Measurements from ENCODE around the gene ILKAP. TPM values are rescaled to one million over a fixed set of nuclear protein-coding genes. Genes with fewer than 3 reads are reported as not detected.
A peak's percentile ranks its signal among the peaks of the same experiment; 100 is the strongest.

Gene ILKAP
- total RNA-seq, 1 experiment from 2014 or later, result 41.5 TPM

DNA sequence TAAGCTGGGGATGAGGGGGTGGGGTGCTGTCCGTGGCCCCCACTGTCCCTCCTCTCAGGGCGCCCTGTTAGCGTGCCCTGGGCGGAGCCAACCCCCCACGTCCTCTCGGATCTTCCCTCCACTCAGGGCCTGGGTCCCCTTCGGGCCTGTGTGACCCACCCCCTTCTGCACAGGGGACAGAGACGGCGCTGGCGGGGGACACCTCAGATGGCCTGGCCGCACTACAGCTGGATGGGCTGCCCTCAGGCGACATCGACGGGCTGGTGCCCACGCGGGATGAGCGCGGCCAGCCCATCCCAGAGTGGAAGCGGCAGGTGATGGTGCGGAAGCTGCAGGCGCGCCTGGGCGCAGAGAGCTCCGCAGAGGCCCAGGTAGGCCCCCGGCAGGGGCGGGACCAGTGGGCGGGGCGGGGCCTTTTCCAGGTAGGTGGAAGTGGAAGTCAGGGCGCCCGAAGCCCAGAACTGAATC lies 74.9 kb downstream of the ILKAP start:
- H4K8ac ChIP-seq (replicated peaks; ENCODE audit: insufficient read length, low read depth, low read length), result no peak overlapping the region
- H3K4me1 Mint-ChIP-seq, result no peaks in the 10 kb centered on the region
- DNase-seq, result peak; percentile 82
- no peak overlapping the region for H4K91ac ChIP-seq (ENCODE audit: insufficient read length, low read depth, low read length)
- H3K23ac ChIP-seq (ENCODE audit: insufficient read length, low read depth, low read length), result no peak overlapping the region
- H3K79me1 ChIP-seq (ENCODE audit: insufficient read depth, low read depth, low read length, poor library complexity, severe bottlenecking), result no peaks in the 10 kb centered on the region
- TF ChIP-seq, protein P1, sequence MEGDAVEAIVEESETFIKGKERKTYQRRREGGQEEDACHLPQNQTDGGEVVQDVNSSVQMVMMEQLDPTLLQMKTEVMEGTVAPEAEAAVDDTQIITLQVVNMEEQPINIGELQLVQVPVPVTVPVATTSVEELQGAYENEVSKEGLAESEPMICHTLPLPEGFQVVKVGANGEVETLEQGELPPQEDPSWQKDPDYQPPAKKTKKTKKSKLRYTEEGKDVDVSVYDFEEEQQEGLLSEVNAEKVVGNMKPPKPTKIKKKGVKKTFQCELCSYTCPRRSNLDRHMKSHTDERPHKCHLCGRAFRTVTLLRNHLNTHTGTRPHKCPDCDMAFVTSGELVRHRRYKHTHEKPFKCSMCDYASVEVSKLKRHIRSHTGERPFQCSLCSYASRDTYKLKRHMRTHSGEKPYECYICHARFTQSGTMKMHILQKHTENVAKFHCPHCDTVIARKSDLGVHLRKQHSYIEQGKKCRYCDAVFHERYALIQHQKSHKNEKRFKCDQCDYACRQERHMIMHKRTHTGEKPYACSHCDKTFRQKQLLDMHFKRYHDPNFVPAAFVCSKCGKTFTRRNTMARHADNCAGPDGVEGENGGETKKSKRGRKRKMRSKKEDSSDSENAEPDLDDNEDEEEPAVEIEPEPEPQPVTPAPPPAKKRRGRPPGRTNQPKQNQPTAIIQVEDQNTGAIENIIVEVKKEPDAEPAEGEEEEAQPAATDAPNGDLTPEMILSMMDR (conservative IDR thresholded peaks at IDR 0.05), result no peak
- H3K27me3 ChIP-seq (ENCODE audit: insufficient read depth, low read length), result no peaks in the 10 kb centered on the region
- H2AK5ac ChIP-seq (ENCODE audit: insufficient read length, low read length), result no peak overlapping the region
- no peaks in the 10 kb centered on the region for H3K23me2 ChIP-seq (ENCODE audit: insufficient read length, low read depth, low read length, poor library complexity, severe bottlenecking)
- H3K4me2 ChIP-seq (ENCODE audit: insufficient read depth, insufficient read length, low read length), result no peak overlapping the region
- H2BK12ac ChIP-seq (ENCODE audit: insufficient read length, low read depth, low read length), result no peak overlapping the region
- H3K4ac ChIP-seq (ENCODE audit: low read depth, low read length), result no peak overlapping the region
- H4K20me1 ChIP-seq (ENCODE audit: control insufficient read depth, insufficient read depth, insufficient read length), result no peaks in the 10 kb centered on the region
- H3K79me2 ChIP-seq (ENCODE audit: insufficient read depth, low read length), result no peaks in the 10 kb centered on the region
- H3K18ac ChIP-seq (ENCODE audit: insufficient read length, low read depth, low read length), result no peak overlapping the region
- H3K9me3 Mint-ChIP-seq, result no peaks in the 10 kb centered on the region; a peak in 1 of 5 replicates
- H3K4me1 ChIP-seq (ENCODE audit: insufficient read depth, low read length), result no peaks in the 10 kb centered on the region
- H4K5ac ChIP-seq (ENCODE audit: insufficient read length, low read depth, low read length), result no peak overlapping the region
- H3K56ac ChIP-seq (ENCODE audit: insufficient read length, low read depth, low read length), result no peak overlapping the region
- H3K9ac ChIP-seq (ENCODE audit: extremely low read depth, insufficient read length, low read length), result no peak overlapping the region
- no peaks in the 10 kb centered on the region; the same call in 1 of the 2 replicates for H3K27me3 Mint-ChIP-seq (ENCODE audit: low read depth)
- WGBS (ENCODE audit: extremely low coverage, insufficient read length, low lambda C conversion rate), result no CpG with 5 or more reads among the region's 30 CpGs
- H2BK15ac ChIP-seq (ENCODE audit: low read depth, low read length), result no peak overlapping the region
- no peak overlapping the region for H3K27ac Mint-ChIP-seq
- H3K4me3 Mint-ChIP-seq, result no peak overlapping the region
- H3K36me3 Mint-ChIP-seq (ENCODE audit: insufficient read depth in 1 of 3, low read depth in 3 of 3), result no peaks in the 10 kb centered on the region
- H2BK5ac ChIP-seq (ENCODE audit: insufficient read length, low read length), result no peak overlapping the region
- H2AFZ ChIP-seq (ENCODE audit: low read length), result no peak overlapping the region
- no peak overlapping the region for H2BK120ac ChIP-seq (ENCODE audit: low read depth, low read length, poor library complexity, severe bottlenecking)
- H3K27ac ChIP-seq (ENCODE audit: insufficient read length, low read depth, low read length), result no peak overlapping the region
- no peak overlapping the region for H3K14ac ChIP-seq (ENCODE audit: insufficient read depth, low read length)
- no peak overlapping the region for H2BK20ac ChIP-seq (ENCODE audit: low read depth, low read length, poor library complexity, severe bottlenecking)
- no peak overlapping the region for H3T11ph ChIP-seq (ENCODE audit: low read length)
- H3K9me3 ChIP-seq (ENCODE audit: control insufficient read depth, low read depth, low read length), result no peaks in the 10 kb centered on the region

Measured in H9 (cell line).